ENCODE measurements around the gene ZFP36L2. TPM values are rescaled to one million over a fixed set of nuclear protein-coding genes. Genes with fewer than 3 reads are reported as not detected.

ZFP36L2 gene
- total and polyA plus RNA-seq, 9 of the 15 experiments (the other 6 are each of a cell fraction or from before 2014, with no cell fraction given): 4.1 to 60.6 (median 20.3) TPM

DNA sequence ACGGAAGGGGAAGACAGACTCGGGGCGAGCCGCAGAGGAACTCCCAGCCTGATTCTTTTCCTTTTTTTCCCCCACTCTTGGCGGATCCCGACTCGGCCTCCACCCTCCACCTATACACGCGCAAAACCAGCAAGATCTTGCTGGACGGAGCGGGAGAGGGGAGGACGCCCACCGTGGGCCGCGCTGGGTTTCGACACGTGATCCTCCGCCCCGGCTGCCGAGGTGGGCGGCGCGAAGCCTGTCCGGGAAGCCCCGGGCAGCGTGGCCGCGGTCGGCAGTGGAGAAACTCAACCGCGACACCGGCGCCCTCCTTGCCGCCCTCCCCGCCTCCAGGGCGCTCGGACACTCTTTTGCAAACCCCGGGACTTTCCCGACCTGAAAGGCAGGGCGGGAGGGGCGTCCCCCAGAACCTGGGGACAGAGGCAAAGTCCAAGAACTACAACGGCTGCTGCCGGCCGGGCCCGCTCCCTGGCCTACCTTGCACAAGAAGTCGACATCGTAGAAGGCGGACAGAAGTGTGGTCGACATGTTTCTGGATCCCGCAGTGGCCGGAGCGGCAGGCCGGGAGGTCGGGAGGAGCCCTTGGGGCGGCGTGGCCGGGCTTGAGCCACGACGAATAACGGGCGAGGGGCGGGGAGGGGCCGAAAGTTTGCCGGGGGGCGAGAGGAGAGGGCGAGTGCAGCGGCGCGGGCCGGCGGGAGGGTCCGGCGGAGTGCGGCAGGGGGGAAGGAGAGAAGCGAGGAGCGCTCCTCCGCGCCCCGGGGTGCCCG lies 433 bp downstream of the ZFP36L2 start (continued):
- TF ChIP-seq MAX (CRISPR knock-in tag; IDR thresholded peaks at IDR 0.05): peak; percentile 30
- TF ChIP-seq RBM22 (IDR thresholded peaks at IDR 0.05; ENCODE audit: low read depth, low read length, poor library complexity, severe bottlenecking): peak; percentile 50
- peak; percentile 5; the same call in 1 of the 2 replicates for TF ChIP-seq TAF7 (tag; IDR thresholded peaks at IDR 0.05)
- TF ChIP-seq HOXB6 (CRISPR knock-in tag; IDR thresholded peaks at IDR 0.05; ENCODE audit: borderline replicate concordance): no peak
- TF ChIP-seq RCOR1 (IDR thresholded peaks at IDR 0.05; ENCODE audit: borderline replicate concordance in 1 of 2, low read depth in 2 of 2, low read length in 2 of 2): 0 out of 4 replicates have a peak, but pooled peaks of 1 of the 2 experiments have one; percentile 1
- TF ChIP-seq AFF1 (IDR thresholded peaks at IDR 0.05; ENCODE audit: low read depth in 1 of 2, partially characterized antibody in 2 of 2): peak in 1 of 2 experiments; percentile 71
- TF ChIP-seq RBM14 (IDR thresholded peaks at IDR 0.05; ENCODE audit: borderline replicate concordance, insufficient read depth, low read depth, low read length): peak; percentile 70; the same call in 1 of the 2 replicates
- TF ChIP-seq RHOXF2B (CRISPR knock-in tag; conservative IDR thresholded peaks at IDR 0.05): no peak
- TF ChIP-seq YY1 (IDR thresholded peaks at IDR 0.05; ENCODE audit: borderline replicate concordance in 1 of 3, control insufficient read depth in 1 of 3, extremely low read depth in 1 of 3, insufficient read depth in 3 of 3, insufficient read length in 1 of 3, insufficient replicate concordance in 2 of 3, low read depth in 1 of 3, low read length in 2 of 3): peak in 1 of 3 experiments; percentile 7
- no peak for TF ChIP-seq NCOA6 (IDR thresholded peaks at IDR 0.05)
- TF ChIP-seq ZNF445 (CRISPR knock-in tag; IDR thresholded peaks at IDR 0.05; ENCODE audit: low read depth): no peak
- no peak; the same call in 1 of the 2 replicates for TF ChIP-seq ZFX (CRISPR knock-in tag; IDR thresholded peaks at IDR 0.05)
- TF ChIP-seq CREBBP (IDR thresholded peaks at IDR 0.05; ENCODE audit: low read depth, low read length): no peak
- TF ChIP-seq MCM3 (IDR thresholded peaks at IDR 0.05): no peak
- 0 out of 2 replicates have a peak, but pooled peaks have one; percentile 4 for TF ChIP-seq TCF3 (CRISPR knock-in tag; IDR thresholded peaks at IDR 0.05)
- TF ChIP-seq ZBTB1 (CRISPR knock-in tag; IDR thresholded peaks at IDR 0.05; ENCODE audit: borderline replicate concordance, low read depth): peak; percentile 70; the same call in 1 of the 2 replicates
- TF ChIP-seq HNRNPK (IDR thresholded peaks at IDR 0.05; ENCODE audit: low read depth, low read length, poor library complexity, severe bottlenecking): peak; percentile 9
- TF ChIP-seq HNRNPL (IDR thresholded peaks at IDR 0.05; ENCODE audit: low read depth, low read length): 0 out of 2 replicates have a peak, but pooled peaks have one; percentile 5
- TF ChIP-seq, protein P1, sequence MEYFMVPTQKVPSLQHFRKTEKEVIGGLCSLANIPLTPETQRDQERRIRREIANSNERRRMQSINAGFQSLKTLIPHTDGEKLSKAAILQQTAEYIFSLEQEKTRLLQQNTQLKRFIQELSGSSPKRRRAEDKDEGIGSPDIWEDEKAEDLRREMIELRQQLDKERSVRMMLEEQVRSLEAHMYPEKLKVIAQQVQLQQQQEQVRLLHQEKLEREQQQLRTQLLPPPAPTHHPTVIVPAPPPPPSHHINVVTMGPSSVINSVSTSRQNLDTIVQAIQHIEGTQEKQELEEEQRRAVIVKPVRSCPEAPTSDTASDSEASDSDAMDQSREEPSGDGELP (CRISPR knock-in tag; IDR thresholded peaks at IDR 0.05; ENCODE audit: borderline replicate concordance): 0 out of 2 replicates have a peak, but pooled peaks have one; percentile 16
- peak; percentile 18; the same call in 1 of the 2 replicates for TF ChIP-seq ZKSCAN1 (IDR thresholded peaks at IDR 0.05; ENCODE audit: low read depth, low read length)

All from K562 (cell line).